ENCODE results near the gene SHISAL1. TPM values are rescaled to one million over a fixed set of nuclear protein-coding genes. Genes with fewer than 3 reads are reported as not detected.

The SHISAL1 gene
- total RNA-seq (1 to 10 TPM in 4 of 9 donors, under 1 TPM in 5; 0.32 to 1.5 (median 0.85) TPM), polyA plus RNA-seq (under 1 TPM; 0.65 to 0.93 TPM)
- long read RNA-seq, donor 1, partial matches to known transcripts: 0 of 1 reads
- long read RNA-seq, donor 1, other reads (novel, unspliced or antisense): 1 of 1 reads
- long read RNA-seq, donor 2, partial matches to known transcripts: 0 of 1 reads
- long read RNA-seq, donor 2, other reads (novel, unspliced or antisense): 1 of 1 reads
- long read RNA-seq, donor 3: 0 reads

DNA sequence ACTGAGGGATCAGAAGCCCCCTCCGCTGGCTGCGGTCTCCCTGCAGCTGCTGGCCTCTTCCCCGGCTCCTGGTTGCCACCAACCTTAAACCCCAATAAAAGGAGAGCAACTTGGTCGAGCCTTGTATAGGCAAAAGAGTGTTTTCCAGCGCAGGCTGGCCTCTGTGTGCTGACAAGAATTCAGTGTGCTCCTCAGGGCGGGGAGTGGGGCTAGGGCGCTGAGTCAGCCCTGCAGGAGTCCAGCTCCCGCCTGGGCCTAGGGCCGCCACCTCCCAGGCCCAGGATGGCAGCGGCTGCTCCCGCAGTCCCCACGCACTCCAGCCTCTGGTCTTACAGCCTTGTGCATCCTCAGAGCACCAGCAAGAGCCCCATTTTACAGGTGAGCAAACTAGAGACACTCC is at the start of gene SHISAL1:
TSS of gene SHISAL1 (minus strand) at position 186 of the 400 bp plus-strand sequence. CDS start 12,006 bp downstream, outside the sequence.
- WGBS, 4 donors: 90 to 94% (median 93%) methylated on average over 9 to 12 of the region's 12 CpGs
- TF ChIP-seq CTCF (IDR thresholded peaks at IDR 0.05) (no peak), POLR2A (IDR thresholded peaks at IDR 0.05) (no peak)
- H3K27me3 ChIP-seq: no peaks in the 10 kb centered on the region
- peaks cover 0 to 17% (median 4%) of the 10 kb centered on the region in 12 donors for H3K4me1 ChIP-seq
- peak within 1 kb of the TSS in 1 of 12 donors; percentile 87 for H3K27ac ChIP-seq
- DNase-seq (peak in 1 of 5 donors; percentile 51), ATAC-seq (no peak)
- intact Hi-C loops (cut with DNase I): no loop called here
- H3K36me3 ChIP-seq: no peaks in the 10 kb centered on the region
- H3K9me3 ChIP-seq: no peaks in the 10 kb centered on the region
- H3K4me3 ChIP-seq: no peak within 1 kb of the TSS

DNA sequence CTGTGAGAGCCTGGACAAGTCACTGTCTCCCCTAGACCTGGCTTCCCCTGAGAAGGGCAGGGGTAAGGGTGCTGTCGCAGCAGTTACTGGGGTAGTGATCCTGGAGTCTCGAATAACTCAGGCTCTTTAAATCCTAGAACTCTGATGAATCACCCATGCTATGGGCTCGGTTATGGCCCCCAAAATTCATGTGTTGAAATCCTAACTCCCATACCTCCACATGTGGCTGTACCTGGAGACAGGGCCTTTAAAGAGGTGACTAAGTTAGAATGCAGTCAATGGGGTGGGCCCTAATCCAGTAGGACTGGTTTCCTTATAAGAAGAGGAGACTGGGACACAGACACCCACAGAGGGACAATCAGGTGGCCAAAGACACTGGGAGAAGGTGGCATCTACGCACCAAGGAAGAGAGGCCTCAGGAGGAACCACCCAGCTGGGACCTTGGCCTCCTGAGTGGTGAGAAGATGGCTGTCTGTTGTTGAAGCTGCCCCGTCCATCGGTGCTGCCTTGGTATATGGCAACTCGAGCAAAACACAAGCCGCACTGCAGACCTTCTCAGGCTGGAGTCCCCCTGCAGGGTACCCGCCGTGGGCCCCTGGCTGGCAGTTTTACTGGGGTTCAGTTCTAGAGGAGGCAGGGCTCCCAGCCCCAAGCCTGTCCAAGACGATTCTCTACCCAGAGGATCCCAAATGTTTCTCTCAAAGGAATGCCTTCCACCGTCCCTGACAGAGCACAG is 48.8 kb upstream of the SHISAL1 start:
- peak in 3 of 5 donors; percentile 21 to 46 (median 27) for DNase-seq
- Histone ChIP-seq H3K9me3 (no peaks in the 10 kb centered on the region), H3K27me3 (peaks cover 0 to 2% (median 0%) of the 10 kb centered on the region in 9 donors), H3K4me3 (no peak overlapping the region), H3K4me1 (peaks cover 0 to 58% (median 29%) of the 10 kb centered on the region in 12 donors), H3K36me3 (no peaks in the 10 kb centered on the region), H3K27ac (peak overlapping the region in 7 of 12 donors; percentile 31 to 86 (median 55))
- no peak for TF ChIP-seq CTCF (IDR thresholded peaks at IDR 0.05)
- no peak for TF ChIP-seq POLR2A (IDR thresholded peaks at IDR 0.05)
- WGBS, 4 donors: 87 to 92% (median 89%) methylated on average over 11 to 12 of the region's 12 CpGs
- intact Hi-C loops (cut with DNase I): loop anchor here in 1 of 10 donors (5.0 kb wide), 1 partner anchor 136 kb away; the partner anchor contains the start of gene RTL6
- ATAC-seq: no peak

GRCh38 chr22:44360668-44361381 is 48.1 kb upstream of the SHISAL1 start:
- H3K4me1 ChIP-seq: peaks cover 0 to 58% (median 29%) of the 10 kb centered on the region in 12 donors
- peak in 3 of 5 donors; percentile 65 to 77 (median 66) for DNase-seq
- H3K27me3 ChIP-seq: peaks cover 0 to 2% (median 0%) of the 10 kb centered on the region in 9 donors
- 64 to 82% (median 70%) methylated on average over 17 to 25 of the region's 25 CpGs for WGBS, 4 donors
- no peaks in the 10 kb centered on the region for H3K9me3 ChIP-seq
- no peak overlapping the region for H3K4me3 ChIP-seq
- intact Hi-C loops (cut with DNase I): loop anchor here in 1 of 10 donors (5.0 kb wide), 1 partner anchor 136 kb away; the partner anchor contains the start of gene RTL6
- H3K27ac ChIP-seq: peak overlapping the region in 9 of 12 donors; percentile 4 to 86 (median 54)
- no peaks in the 10 kb centered on the region for H3K36me3 ChIP-seq
- peak; percentile 27 to 59 (median 33) for ATAC-seq
- TF ChIP-seq CTCF (IDR thresholded peaks at IDR 0.05): peak in 5 of 12 donors; percentile 12 to 35 (median 16)
- no peak for TF ChIP-seq POLR2A (IDR thresholded peaks at IDR 0.05)
